EH (cell line): ENCODE data around the gene CD58.
"Not testable (repeated sequence)": the region's sequence is repeated elsewhere in the genome, so short reads cannot be mapped to it uniquely, and the experiment has no call there.

Experiments
- DNase-seq: peaks from one replicate; pipeline ENCODE4 v3.0.0-alpha.2; 2015; ENCODE audit warnings: low read depth

Gene CD58

GRCh38 chr1:116570358-116571214, at the start of gene CD58:
Gene CD58 (minus strand): TSS chr1:116571026. CDS start chr1:116570972, 54 bp downstream.
- peak; percentile 86 for DNase-seq

- DNase-seq, result not testable (repeated sequence)
Observed at GRCh38 chr1:116620392-116620791, 49.6 kb upstream of the CD58 start.

GRCh38 chr1:116619106-116619505, 48.3 kb upstream of the CD58 start:
- not testable (repeated sequence) for DNase-seq

- not testable (repeated sequence) for DNase-seq
Observed at GRCh38 chr1:116617808-116618207, 47.0 kb upstream of the CD58 start.

- DNase-seq, result not testable (repeated sequence)
Observed at GRCh38 chr1:116613825-116614224, 43.0 kb upstream of the CD58 start.

- DNase-seq, result not testable (repeated sequence)
Observed at GRCh38 chr1:116609801-116610371, 39.1 kb upstream of the CD58 start.

- DNase-seq, result not testable (repeated sequence)
Observed at GRCh38 chr1:116608841-116609240, 38.0 kb upstream of the CD58 start.

GRCh38 chr1:116608151-116608550, 37.3 kb upstream of the CD58 start:
- DNase-seq, result not testable (repeated sequence)

- DNase-seq, result not testable (repeated sequence)
Observed at GRCh38 chr1:116607463-116607862, 36.6 kb upstream of the CD58 start.

- DNase-seq, result not testable (repeated sequence)
Observed at GRCh38 chr1:116606067-116606466, 35.2 kb upstream of the CD58 start.

- no peak for DNase-seq
Observed at GRCh38 chr1:116605315-116605714, 34.5 kb upstream of the CD58 start.

- DNase-seq, result not testable (repeated sequence)
Observed at GRCh38 chr1:116604408-116604807, 33.6 kb upstream of the CD58 start.

- not testable (repeated sequence) for DNase-seq
Observed at GRCh38 chr1:116603646-116604045, 32.8 kb upstream of the CD58 start.

GRCh38 chr1:116599369-116599768, 28.5 kb upstream of the CD58 start:
- DNase-seq, result not testable (repeated sequence)

GRCh38 chr1:116598420-116599036, 27.7 kb upstream of the CD58 start:
- DNase-seq, result not testable (repeated sequence)

GRCh38 chr1:116597388-116597787, 26.6 kb upstream of the CD58 start:
- not testable (repeated sequence) for DNase-seq

GRCh38 chr1:116596742-116597307, 26.0 kb upstream of the CD58 start:
- not testable (repeated sequence) for DNase-seq

- DNase-seq, result peak; percentile 43
Observed at GRCh38 chr1:116595946-116596741, 25.3 kb upstream of the CD58 start.

- DNase-seq, result not testable (repeated sequence)
Observed at GRCh38 chr1:116595065-116595840, 24.4 kb upstream of the CD58 start.

GRCh38 chr1:116593977-116594376, 23.2 kb upstream of the CD58 start:
- DNase-seq, result not testable (repeated sequence)

GRCh38 chr1:116593401-116593800, 22.6 kb upstream of the CD58 start:
- not testable (repeated sequence) for DNase-seq
